ENCODE data around the gene MFSD12. TPM values are rescaled to one million over a fixed set of nuclear protein-coding genes. Genes with fewer than 3 reads are reported as not detected.
"Not testable (repeated sequence)": the region's sequence is repeated elsewhere in the genome, so short reads cannot be mapped to it uniquely, and the experiment has no call there.

Gene MFSD12
- total RNA-seq, 1 donor from 2014 or later = 23.7 TPM

GRCh38 chr19:3529299-3529698 is 28.1 kb downstream of the MFSD12 start:
- ATAC-seq; intact Hi-C loops (cut with DNase I): not testable (repeated sequence)

DNA sequence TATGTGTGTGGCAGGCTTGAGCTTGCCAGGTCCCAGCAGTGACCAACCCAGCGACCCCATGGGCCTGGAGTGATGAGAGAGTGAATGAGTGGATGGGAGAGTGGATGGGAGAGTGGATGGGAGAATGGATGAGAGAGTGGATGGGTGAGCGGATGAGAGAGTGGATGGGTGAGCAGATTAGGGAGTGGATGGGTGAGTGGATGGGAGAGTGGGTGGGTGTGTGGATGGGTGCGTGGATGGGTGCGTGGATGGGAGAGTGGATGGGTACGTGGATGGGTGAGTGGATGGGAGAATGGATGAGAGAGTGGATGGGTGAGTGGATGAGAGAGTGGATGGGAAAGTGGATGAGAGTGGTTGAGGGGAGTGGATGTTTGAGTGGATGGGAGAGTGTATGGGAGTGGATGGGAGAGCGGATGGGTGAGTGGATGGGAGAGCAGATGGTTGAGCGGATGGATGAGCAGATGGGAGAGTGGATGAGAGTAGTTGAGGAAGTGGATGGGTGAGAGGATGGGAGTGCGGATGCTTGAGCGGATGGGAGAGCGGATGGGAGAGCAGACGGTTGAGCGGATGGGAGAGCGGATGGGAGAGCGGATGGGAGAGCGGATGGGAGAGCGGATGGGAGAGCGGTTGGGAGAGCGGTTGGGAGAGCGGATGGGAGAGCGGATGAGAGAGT is 28.7 kb downstream of the MFSD12 start:
- intact Hi-C loops (cut with DNase I) = no loop called here
- ATAC-seq (no peak), DNase-seq (ENCODE audit: missing footprints) (no peak)

More at GRCh38 chr19:3529299-3529698, 28.1 kb downstream of the MFSD12 start:
- DNase-seq (ENCODE audit: missing footprints) = not testable (repeated sequence)

DNA sequence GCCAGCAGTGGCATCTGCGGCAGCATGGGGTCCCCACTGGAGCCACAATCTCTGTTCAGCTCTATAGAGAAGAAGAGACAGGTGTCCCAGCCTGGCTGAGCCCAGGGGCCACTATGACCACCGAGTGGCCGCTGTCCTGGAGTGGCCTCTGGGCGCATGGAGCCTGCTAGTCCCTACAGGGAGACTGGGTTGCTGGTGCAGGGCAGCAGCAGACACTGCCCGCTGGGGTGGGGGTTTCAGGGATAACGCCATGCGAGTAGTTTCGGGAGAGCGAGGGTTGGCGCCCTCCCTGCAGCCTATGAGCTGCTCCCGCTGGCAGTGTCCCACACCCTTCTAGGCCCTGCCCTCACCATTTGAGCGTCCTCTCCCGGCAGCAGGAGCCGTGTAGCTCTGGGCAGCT is 29.3 kb downstream of the MFSD12 start:
- ATAC-seq (no peak), DNase-seq (ENCODE audit: missing footprints) (no peak)
- intact Hi-C loops (cut with DNase I) = no loop called here

DNA sequence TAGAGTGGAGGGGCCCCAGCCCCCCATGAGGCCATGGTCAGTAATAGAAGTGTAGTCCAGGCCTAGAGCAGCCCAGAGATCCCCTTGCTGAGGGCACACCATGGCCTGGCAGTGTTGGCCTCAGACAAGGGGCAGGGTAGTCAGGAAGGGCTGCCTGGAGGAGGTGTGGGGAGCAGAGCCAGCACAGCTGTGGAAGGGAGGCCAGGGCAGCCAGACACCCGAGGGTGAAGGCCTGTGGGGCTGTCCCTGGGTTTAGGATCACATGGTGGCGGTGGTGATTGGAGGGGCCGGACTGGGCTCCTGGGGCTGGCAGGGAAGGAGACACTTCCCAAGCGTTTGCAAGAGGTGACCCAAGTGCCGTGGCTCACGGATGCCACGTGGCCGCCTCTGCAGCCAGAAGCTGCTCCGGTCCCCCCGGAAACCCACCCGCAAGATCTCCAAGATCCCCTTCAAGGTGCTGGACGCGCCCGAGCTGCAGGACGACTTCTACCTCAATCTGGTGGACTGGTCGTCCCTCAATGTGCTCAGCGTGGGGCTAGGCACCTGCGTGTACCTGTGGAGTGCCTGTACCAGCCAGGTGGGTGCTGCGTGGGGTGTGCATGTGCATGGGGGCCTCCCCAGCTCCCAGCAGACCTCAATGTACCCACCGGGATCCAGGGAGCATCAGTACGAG is 30.0 kb downstream of the MFSD12 start:
- no peak for ATAC-seq
- DNase-seq (ENCODE audit: missing footprints) = no peak
- intact Hi-C loops (cut with DNase I) = no loop called here

DNA sequence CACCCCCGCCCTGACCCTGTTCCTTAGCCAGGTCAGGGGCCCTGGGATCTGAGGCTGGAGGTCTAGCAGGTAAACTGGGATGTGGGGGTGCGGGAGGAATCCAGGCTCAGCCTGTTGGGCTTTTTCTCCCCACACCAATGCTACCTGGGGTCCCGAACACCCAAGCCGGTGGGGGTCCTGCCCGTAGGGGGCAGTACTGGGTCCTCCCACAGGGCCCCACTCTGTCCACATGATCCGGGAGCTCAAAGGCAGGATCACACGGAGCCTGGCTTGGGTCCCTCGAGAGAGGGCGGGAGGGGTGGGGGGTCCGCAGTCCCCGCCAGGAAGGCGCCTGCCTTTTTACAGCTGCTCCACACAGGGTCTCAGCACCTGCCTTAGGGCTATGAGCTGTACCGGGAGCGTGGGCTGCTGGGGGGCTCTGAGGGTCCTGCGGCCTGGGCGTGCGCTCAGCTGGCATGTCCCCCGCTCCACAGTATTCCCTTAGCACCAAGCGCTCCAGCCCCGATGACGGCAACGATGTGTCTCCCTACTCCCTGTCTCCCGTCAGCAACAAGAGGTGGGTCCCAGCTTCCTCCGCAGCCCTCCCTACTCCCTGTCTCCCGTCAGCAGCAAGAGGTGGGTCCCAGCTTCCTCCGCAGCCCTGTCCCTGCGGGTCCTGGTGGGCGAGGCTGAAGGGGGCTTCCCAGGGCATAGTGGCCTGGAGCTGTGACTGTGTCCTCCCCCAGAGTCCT is 30.7 kb downstream of the MFSD12 start:
- ATAC-seq (no peak), DNase-seq (ENCODE audit: missing footprints) (no peak)
- intact Hi-C loops (cut with DNase I) = no loop called here

- DNase-seq (ENCODE audit: missing footprints) (no peak), ATAC-seq (no peak)
- intact Hi-C loops (cut with DNase I) = no loop called here
Measured at GRCh38 chr19:3524904-3525451, 32.4 kb downstream of the MFSD12 start.

DNA sequence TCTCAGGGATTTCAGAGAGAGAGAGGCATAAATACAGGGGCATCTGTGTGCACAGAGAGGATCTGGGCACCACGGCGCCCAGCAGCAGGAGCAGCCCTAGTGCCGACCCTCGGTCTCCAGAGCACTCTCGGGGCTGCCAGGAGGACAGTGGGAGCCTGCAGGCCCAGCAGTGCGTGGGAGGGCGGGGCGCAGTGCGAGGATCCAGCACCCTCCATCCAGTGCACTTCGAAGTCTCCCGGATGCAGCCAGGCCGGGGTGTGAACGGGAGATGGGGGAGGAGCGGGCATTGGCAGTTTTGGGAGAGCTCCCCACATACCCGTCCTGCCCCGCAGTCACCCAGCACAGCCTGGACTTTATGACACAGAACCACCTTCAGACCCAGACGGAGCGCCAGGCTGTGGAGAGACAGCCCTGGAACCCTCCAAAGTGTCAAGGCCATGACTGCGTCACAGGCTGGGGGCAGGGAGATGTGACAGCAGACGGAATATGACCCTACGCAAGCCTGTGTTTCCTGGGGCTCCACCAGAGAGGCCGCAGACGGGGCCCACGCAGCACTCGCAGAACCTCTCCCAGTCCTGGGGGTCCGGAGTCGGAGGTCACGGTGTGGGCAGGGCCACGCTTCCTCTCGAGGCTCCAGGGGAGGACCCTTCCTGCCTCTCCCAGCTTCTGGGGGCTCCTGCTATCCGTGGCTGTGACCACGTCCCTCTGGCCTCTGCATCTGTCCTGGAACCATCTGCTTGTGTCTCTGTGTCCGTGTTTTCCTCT is 33.1 kb downstream of the MFSD12 start:
- intact Hi-C loops (cut with DNase I) = no loop called here
- ATAC-seq = no peak

DNA sequence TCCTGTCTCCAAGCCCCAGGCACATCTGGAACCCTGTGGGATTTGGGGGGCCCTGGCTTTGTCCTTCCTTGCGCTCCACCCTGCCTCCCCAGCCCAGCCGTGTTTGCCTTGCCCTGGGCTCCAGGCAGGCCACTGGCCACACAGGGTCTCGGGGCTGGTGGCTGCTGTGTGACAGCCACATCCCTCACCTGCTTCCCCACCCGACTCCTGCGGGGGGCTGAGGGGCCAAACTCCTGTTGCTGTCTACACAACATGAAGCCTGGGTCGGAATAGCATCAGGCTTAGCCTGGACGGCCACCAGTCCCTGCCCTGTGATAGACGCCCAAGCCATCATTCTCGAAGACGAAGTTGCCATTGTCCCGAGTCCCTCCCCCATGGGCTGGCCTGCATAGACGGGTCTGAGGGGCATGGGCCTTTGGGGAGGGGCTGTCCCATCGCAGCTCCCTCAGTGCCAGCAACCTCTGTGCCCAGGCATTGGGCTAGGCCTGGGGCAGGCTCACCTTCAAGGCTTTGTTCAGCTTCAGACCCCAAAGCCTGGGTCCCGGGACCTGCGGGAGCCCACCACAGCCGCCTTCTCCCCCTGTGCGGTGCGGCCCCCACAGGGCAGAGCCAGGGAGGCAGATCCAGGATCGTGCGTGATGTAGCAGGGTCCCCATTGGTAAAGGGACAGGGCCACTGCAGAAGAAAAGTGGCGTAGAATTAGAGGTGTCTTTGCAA is 33.9 kb downstream of the MFSD12 start:
- no peak for ATAC-seq
- intact Hi-C loops (cut with DNase I) = no loop called here

More for the DNA sequence above, 33.1 kb downstream of the MFSD12 start:
- no peak for DNase-seq (ENCODE audit: missing footprints)

DNA sequence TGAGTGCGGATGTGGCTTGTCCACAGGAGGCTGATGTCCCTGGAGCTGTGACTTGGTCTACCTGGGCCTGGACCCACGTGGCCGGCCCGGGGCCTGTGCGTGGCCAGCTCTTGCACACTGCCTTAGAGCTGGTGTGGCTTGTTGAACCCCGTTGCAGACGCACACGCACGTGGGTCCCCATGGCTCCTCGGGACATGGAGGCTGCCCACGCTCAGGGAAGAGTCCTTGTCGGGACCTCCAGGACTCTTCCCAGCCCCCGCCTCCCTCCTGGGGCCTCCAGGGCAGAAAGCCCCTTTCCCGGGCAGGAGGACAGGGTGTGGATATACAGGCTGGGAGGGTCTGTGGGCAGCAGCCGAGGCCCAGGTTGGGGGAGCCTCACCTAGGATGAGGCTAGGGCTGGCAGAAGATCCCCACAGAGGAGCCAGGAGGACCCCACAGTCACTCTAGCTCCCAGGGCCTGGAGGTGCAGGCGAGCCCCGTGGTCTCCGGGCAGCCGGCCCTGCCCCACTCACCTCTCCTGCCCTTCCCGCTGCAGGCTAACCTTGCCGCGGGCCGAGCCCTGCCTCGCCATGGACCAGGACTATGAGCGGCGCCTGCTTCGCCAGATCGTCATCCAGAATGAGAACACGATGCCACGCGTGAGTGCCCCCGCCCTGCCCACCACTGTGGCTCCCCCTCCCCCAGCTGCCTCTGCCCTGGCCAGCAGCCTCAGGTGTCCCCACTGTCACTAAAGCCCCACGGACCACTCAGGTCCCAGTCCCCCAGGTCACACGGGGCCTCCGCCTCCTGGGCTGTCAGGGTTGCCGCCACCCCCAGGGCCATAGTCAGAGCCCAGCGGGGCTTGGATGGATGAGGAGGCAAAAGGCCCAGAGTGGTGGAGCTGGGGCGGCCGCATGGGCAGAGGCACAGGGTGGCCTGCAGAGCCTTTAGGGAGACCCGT is 34.7 kb downstream of the MFSD12 start:
- DNase-seq (ENCODE audit: missing footprints) (no peak), ATAC-seq (no peak)
- intact Hi-C loops (cut with DNase I) = no loop called here

More for the DNA sequence above, 33.9 kb downstream of the MFSD12 start:
- no peak for DNase-seq (ENCODE audit: missing footprints)

- ATAC-seq (no peak), DNase-seq (ENCODE audit: missing footprints) (no peak)
- intact Hi-C loops (cut with DNase I) = no loop called here
Measured at GRCh38 chr19:3521104-3521445, 36.3 kb downstream of the MFSD12 start.

- ATAC-seq (no peak), DNase-seq (ENCODE audit: missing footprints) (no peak)
- intact Hi-C loops (cut with DNase I) = no loop called here
Measured at GRCh38 chr19:3520166-3521103, 37.0 kb downstream of the MFSD12 start.

DNA sequence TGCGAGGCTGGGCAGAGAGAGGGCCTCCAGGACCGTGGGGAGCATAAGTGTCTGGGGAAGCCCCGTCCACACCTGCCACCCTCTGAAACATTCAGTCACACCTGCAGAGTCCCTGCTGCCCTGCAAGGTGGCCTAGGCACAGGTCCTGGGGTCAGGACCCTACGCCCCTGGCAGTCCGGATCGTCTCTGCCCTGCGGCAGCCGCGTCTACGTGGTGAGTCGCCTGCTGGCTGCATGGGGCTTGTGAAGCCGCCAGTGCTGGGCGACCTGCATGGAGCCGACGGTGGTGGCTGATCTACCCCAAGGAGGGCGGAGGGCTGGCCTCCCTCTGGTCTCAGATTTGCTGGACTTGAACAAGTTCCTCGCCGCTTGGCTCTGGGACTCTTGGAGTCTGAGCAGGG is 38.3 kb downstream of the MFSD12 start:
- intact Hi-C loops (cut with DNase I) = no loop called here
- DNase-seq (ENCODE audit: missing footprints) (no peak), ATAC-seq (no peak)

DNA sequence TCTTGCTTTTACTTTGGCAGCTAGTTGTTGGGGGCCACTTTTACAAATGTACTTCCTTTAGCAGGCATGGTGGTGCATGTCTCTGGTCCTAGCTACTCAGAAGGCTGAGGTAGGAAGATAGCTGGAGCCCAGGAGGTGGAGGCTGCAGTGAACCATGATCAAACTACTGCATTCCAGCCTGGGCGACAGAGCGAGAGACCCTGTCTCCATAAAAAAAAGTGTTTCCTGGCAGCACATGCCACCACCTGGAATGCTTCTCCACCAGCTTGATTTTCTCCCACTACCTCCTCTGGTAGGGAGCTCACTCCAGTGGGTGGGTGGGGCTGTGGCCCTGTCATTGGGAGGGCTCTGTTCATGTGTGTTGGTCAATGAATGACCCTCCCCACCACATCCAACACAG is 38.7 kb downstream of the MFSD12 start:
- intact Hi-C loops (cut with DNase I) = no loop called here
- DNase-seq (ENCODE audit: missing footprints) (no peak), ATAC-seq (no peak)

GRCh38 chr19:3518255-3518654 is 39.1 kb downstream of the MFSD12 start:
- DNase-seq (ENCODE audit: missing footprints) (no peak), ATAC-seq (no peak)
- intact Hi-C loops (cut with DNase I) = no loop called here

DNA sequence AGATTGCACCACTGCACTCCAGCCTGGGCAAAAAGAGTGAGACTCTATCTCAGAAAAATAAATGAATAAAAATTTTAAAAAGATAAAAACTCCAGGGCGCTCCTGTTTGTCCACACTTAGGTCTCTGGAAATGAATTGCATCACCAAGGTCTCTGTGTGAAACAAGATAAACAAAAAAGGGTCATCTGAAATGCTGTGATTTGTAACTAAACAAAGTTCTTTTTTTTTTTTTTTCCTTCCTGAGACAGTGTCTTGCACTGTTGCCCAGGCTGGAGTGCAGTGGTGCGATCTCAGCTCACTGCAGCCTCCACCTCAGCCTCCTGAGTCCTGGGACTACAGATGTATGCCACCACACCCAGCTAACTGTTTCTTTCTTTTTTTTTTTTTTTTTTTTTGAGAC is 39.7 kb downstream of the MFSD12 start:
- DNase-seq (ENCODE audit: missing footprints) (no peak), ATAC-seq (no peak)
- intact Hi-C loops (cut with DNase I) = no loop called here

- intact Hi-C loops (cut with DNase I) = no loop called here
- DNase-seq (ENCODE audit: missing footprints) (no peak), ATAC-seq (no peak)
Measured at GRCh38 chr19:3516675-3517207, 40.6 kb downstream of the MFSD12 start.

Data from Right ventricle myocardium inferior (tissue), 1 donor.